CD14-positive monocyte (primary cell): ENCODE results near the gene PLIN4. TPM values are rescaled to one million over a fixed set of nuclear protein-coding genes. Genes with fewer than 3 reads are reported as not detected.

Experiments used
- DNase-seq, 3 donors: peaks; one replicate each; pipeline ENCODE4 v3.0.0-alpha.2; 2011 to 2022
- H2AFZ ChIP-seq: 2 replicates; pipeline ENCODE4 v1.6.0; 2012; ENCODE audit warnings: mild to moderate bottlenecking, low read depth, low read length, inconsistent platforms; ENCODE audit not compliant: insufficient read depth, poor library complexity, severe bottlenecking
- H3K27ac ChIP-seq, 2 donors: 1 replicate in 1 of 2; 2 replicates in 1 of 2; pipeline ENCODE4 v1.5.1; 2012 to 2013; ENCODE audit warnings: low read length in 2 of 2, control low read depth in 1 of 2, inconsistent platforms in 1 of 2, low read depth in 1 of 2, mild to moderate bottlenecking in 1 of 2
- H3K27me3 ChIP-seq, 2 donors: one replicate each; pipeline versions ENCODE4 v1.6.0 to v1.6.1; 2011 to 2013; ENCODE audit warnings: low read length in 2 of 2; ENCODE audit not compliant: control insufficient read depth in 2 of 2, insufficient read depth in 2 of 2
- H3K36me3 ChIP-seq, 2 donors: replicated peaks in 1 of 2; 1 replicate in 1 of 2; 2 replicates in 1 of 2; pipeline versions ENCODE4 v1.5.1 to v1.6.1; 2012 to 2013; ENCODE audit warnings: low read length in 2 of 2, control low read depth in 1 of 2, inconsistent platforms in 1 of 2, mild to moderate bottlenecking in 1 of 2; ENCODE audit not compliant: insufficient read depth in 2 of 2, control insufficient read depth in 1 of 2
- H3K4me1 ChIP-seq, 2 donors: 1 replicate in 1 of 2; 2 replicates in 1 of 2; pipeline versions ENCODE4 v1.5.1 to v1.6.1; 2012 to 2013; ENCODE audit warnings: low read length in 2 of 2, control low read depth in 1 of 2, inconsistent platforms in 1 of 2, mild to moderate bottlenecking in 1 of 2, moderate library complexity in 1 of 2; ENCODE audit not compliant: insufficient read depth in 2 of 2, control insufficient read depth in 1 of 2
- H3K4me2 ChIP-seq: replicated peaks from 2 replicates; pipeline ENCODE3; 2012; ENCODE audit warnings: low read length, moderate library complexity, mild to moderate bottlenecking; ENCODE audit not compliant: poor library complexity, severe bottlenecking; ENCODE audit errors: extremely low read depth
- H3K4me3 ChIP-seq, 3 experiments: fragments of 200-600 bp in 1 of 3; sonication (generic) in 1 of 3; replicated peaks in 1 of 3; 1 replicate in 2 of 3; 2 replicates in 1 of 3; pipeline ENCODE4 v1.5.1; 2011 to 2013; ENCODE audit warnings: low read length in 3 of 3, mild to moderate bottlenecking in 3 of 3, control low read depth in 2 of 3, low read depth in 2 of 3, inconsistent platforms in 1 of 3, moderate library complexity in 1 of 3
- H3K79me2 ChIP-seq: 2 replicates; pipeline ENCODE4 v1.6.0; 2012; ENCODE audit warnings: mild to moderate bottlenecking, control low read depth, inconsistent platforms, low read length, moderate library complexity; ENCODE audit not compliant: insufficient read depth
- H3K9ac ChIP-seq: 2 replicates; pipeline ENCODE4 v1.6.0; 2017; ENCODE audit warnings: low read length, mild to moderate bottlenecking; ENCODE audit not compliant: insufficient read depth, poor library complexity, severe bottlenecking
- H3K9me3 ChIP-seq, 2 donors: replicated peaks in 1 of 2; 1 replicate in 1 of 2; 2 replicates in 1 of 2; pipeline versions ENCODE4 v1.5.1 to v1.6.1; 2012 to 2013; ENCODE audit warnings: low read length in 2 of 2, control low read depth in 1 of 2; ENCODE audit not compliant: control insufficient read depth in 1 of 2, insufficient read depth in 1 of 2
- H4K20me1 ChIP-seq: 2 replicates; pipeline ENCODE4 v1.6.0; 2012; ENCODE audit warnings: mild to moderate bottlenecking, low read length, control low read depth, moderate library complexity; ENCODE audit not compliant: insufficient read depth
- H3K27ac Mint-ChIP-seq, 7 donors: one replicate each; pipeline ENCODE4 v1.8.0; 2020; ENCODE audit warnings: mild to moderate bottlenecking in 7 of 7, mixed read lengths in 7 of 7, moderate library complexity in 6 of 7, inconsistent platforms in 2 of 7
- H3K27me3 Mint-ChIP-seq, 3 donors: one replicate each; pipeline ENCODE4 v1.8.0; 2021 to 2022; ENCODE audit warnings: low read depth in 3 of 3, mild to moderate bottlenecking in 3 of 3, mixed read lengths in 3 of 3, moderate library complexity in 3 of 3, inconsistent platforms in 1 of 3
- H3K36me3 Mint-ChIP-seq, 2 donors: one replicate each; pipeline ENCODE4 v1.8.0; 2020; ENCODE audit warnings: mixed read lengths in 2 of 2, inconsistent platforms in 1 of 2, mild to moderate bottlenecking in 1 of 2
- H3K4me1 Mint-ChIP-seq: one replicate; pipeline ENCODE4 v1.8.0; 2020; ENCODE audit warnings: mild to moderate bottlenecking, mixed read lengths
- H3K4me3 Mint-ChIP-seq, 2 donors: one replicate each; pipeline ENCODE4 v1.8.0; 2020; ENCODE audit warnings: mild to moderate bottlenecking in 2 of 2, mixed read lengths in 2 of 2, moderate library complexity in 1 of 2
- H3K9me3 Mint-ChIP-seq, 7 donors: one replicate each; pipeline ENCODE4 v1.8.0; 2020 to 2022; ENCODE audit warnings: mixed read lengths in 7 of 7, mild to moderate bottlenecking in 6 of 7, moderate library complexity in 6 of 7, inconsistent platforms in 2 of 7
- WGBS: methylation state at CpG from one replicate; pipeline ENCODE4 v1.1.5; 2013; ENCODE audit warnings: missing lambda C conversion rate; ENCODE audit not compliant: insufficient coverage; 5-methylcytosine and 5-hydroxymethylcytosine counted together
- intact Hi-C, 2 donors: fragments of 100-400 bp; cut with micrococcal nuclease; formaldehyde crosslinking; loops; one replicate each; pipeline versions ENCODE4 v1.15.0 to v1.15.1; 2023
- polyA plus RNA-seq, 3 donors: library from polyadenylated mRNA; depleted of rRNA in 1 of 3; unstranded in 2 of 3; stranded (reverse) in 1 of 3; fragments of 300-500 nt in 2 of 3; fragments of >200 nt in 1 of 3; fragmentation: Illumina TruSeq in 2 of 3; gene quantifications; 1 replicate in 2 of 3; 2 replicates in 1 of 3; pipeline ENCODE4 v1.2.3, GENCODE V29; 2012 to 2021
- TF ChIP-seq, protein P1 (sequence below): fragments of 200-600 bp; IDR thresholded peaks from one replicate; pipeline ENCODE4 v1.8.0; 2022; ENCODE audit warnings: antibody characterized with exemption, mild to moderate bottlenecking

The PLIN4 gene
- polyA plus RNA-seq, 3 donors = 0.05 to 0.19 TPM; not detected in 1

DNA sequence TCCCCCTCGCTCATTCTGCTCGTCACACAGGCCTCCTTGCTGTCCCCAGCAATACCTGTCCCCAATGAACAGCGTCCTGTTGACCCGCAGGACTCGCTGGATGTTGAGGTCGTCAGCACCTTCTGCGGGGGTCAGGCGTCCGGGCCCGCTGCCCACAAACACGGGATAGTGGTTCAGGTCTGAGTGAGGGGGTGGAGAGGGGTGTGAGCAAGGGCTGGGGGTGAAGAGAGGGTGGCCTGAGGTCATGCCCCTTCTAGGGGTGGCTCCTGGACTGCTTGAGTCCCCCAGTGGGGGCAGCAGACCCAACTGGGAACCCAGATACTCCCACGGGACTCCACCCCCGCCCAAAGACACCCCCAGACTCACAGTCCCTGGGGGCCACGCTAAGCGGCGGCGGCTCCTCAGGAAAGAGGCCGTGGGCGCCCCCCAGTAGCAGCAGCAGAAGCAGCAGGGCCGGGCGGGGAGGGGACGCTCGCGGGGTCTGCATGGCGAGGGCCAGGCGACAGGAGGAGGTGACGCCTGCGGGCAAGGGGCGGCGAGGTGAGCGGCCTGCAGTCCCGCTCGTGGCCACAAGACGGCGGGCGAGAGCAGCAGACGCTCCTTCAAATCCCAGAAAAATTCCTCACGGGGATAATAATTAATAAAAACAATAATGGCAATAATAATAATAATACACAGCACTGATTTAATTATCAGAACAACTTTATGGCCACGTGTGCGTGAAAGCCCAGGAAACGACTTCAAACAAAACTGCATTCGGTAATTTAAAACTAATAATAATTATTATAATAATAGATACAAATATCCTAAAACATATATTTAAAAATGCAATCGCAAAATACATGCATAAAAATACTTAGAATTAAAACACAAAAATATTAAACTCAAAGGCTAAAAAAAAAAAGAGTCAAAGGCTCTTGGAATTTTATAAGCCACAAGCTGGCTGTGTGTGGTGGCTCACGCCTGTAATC is 40.0 kb upstream of the PLIN4 start:
- Histone ChIP-seq H3K79me2 (no peaks in the 10 kb centered on the region), H3K4me2 (peak overlapping the region; percentile 38), H3K9me3 (no peaks in the 10 kb centered on the region), H3K36me3 (no peaks in the 10 kb centered on the region), H2AFZ (no peak overlapping the region), H3K4me1 (peaks cover 47 to 58% of the 10 kb centered on the region in 2 donors), H4K20me1 (no peaks in the 10 kb centered on the region), H3K9ac (peak overlapping the region; percentile 15), H3K27ac (peak overlapping the region in 1 of 2 donors; percentile 83), H3K27me3 (no peaks in the 10 kb centered on the region), H3K4me3 (peak overlapping the region in 1 of 3 experiments; percentile 49)
- Mint-ChIP-seq H3K27ac (peak overlapping the region in 5 of 7 donors; percentile 84 to 98 (median 97)), H3K27me3 (peaks cover 0 to 12% (median 2%) of the 10 kb centered on the region in 3 donors), H3K4me1 (peaks cover 47% of the 10 kb centered on the region), H3K4me3 (peak overlapping the region in 1 of 2 donors; percentile 66), H3K36me3 (peaks cover 0 to 7% of the 10 kb centered on the region in 2 donors), H3K9me3 (peaks cover 0 to 5% (median 0%) of the 10 kb centered on the region in 7 donors)
- 33% methylated on average over 17 of the region's 44 CpGs for WGBS
- TF ChIP-seq, protein P1, sequence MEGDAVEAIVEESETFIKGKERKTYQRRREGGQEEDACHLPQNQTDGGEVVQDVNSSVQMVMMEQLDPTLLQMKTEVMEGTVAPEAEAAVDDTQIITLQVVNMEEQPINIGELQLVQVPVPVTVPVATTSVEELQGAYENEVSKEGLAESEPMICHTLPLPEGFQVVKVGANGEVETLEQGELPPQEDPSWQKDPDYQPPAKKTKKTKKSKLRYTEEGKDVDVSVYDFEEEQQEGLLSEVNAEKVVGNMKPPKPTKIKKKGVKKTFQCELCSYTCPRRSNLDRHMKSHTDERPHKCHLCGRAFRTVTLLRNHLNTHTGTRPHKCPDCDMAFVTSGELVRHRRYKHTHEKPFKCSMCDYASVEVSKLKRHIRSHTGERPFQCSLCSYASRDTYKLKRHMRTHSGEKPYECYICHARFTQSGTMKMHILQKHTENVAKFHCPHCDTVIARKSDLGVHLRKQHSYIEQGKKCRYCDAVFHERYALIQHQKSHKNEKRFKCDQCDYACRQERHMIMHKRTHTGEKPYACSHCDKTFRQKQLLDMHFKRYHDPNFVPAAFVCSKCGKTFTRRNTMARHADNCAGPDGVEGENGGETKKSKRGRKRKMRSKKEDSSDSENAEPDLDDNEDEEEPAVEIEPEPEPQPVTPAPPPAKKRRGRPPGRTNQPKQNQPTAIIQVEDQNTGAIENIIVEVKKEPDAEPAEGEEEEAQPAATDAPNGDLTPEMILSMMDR = peak; percentile 100
- DNase-seq = peak in 2 of 3 donors; percentile 58 to 61
- intact Hi-C loops = loop anchor here in 1 of 2 donors (2.0 kb wide), 2 partner anchors 17 kb away; partner anchors contain the start of gene LRG1

- Histone ChIP-seq H4K20me1 (no peaks in the 10 kb centered on the region), H3K4me2 (no peak overlapping the region), H3K36me3 (no peaks in the 10 kb centered on the region), H3K4me3 (no peak overlapping the region), H3K4me1 (peaks cover 38 to 50% of the 10 kb centered on the region in 2 donors), H3K9me3 (no peaks in the 10 kb centered on the region), H2AFZ (no peak overlapping the region), H3K9ac (no peak overlapping the region), H3K79me2 (no peaks in the 10 kb centered on the region), H3K27me3 (no peaks in the 10 kb centered on the region), H3K27ac (no peak overlapping the region)
- Mint-ChIP-seq H3K27me3 (peaks cover 2 to 12% (median 2%) of the 10 kb centered on the region in 3 donors), H3K27ac (peak overlapping the region in 4 of 7 donors; percentile 42 to 78 (median 64)), H3K4me3 (no peak overlapping the region), H3K4me1 (peaks cover 40% of the 10 kb centered on the region), H3K9me3 (peaks cover 0 to 8% (median 0%) of the 10 kb centered on the region in 7 donors), H3K36me3 (peaks cover 0 to 7% of the 10 kb centered on the region in 2 donors)
- intact Hi-C loops = no loop called here
- TF ChIP-seq, protein P1 = no peak
- 83% methylated on average over 25 of the region's 33 CpGs for WGBS
- DNase-seq = peak in 1 of 3 donors; percentile 34
Observed at GRCh38 chr19:4557144-4557970, 39.1 kb upstream of the PLIN4 start.
